Measurements from ENCODE around the gene SIVA1.

Gene SIVA1

DNA sequence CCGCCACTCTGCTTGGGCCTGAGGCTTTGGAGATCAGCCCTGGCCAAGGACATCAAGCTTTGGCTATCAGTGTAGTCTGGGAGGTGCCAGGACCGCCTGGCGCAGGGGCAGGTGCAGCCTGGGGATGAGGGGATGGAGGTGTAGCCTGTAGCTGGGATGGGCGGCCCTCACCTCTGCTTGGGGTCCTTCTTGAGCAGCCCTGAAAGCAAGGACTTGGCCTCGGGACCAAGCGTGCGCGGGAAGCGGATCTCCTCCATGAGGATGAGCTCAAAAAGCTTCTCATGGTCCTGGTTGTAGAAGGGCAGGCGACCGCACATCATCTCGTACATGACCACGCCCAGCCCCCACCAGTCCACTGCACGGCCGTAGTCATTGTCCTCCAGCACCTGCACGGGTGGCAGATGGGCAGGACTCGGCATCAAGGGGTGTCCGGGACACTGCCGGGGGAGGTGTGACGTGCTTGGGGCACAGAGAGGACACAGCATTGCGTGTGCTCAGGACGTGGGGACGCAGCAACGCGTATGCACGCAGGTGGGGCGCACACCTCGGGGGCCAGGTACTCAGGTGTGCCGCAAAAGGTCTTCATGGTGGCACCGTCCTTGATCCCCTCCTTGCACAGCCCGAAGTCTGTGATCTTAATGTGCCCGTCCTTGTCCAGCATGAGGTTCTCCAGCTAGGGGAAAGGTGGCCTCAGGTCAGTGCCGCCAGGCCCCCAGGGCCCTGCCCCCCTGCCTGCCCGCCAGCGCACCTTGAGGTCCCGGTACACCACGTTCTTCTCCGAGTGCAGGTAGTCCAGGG is 20.0 kb downstream of the SIVA1 start:
- DNase-seq: no peak

- no peak for DNase-seq
Observed at GRCh38 chr14:104773505-104774452, 20.8 kb downstream of the SIVA1 start.

DNA sequence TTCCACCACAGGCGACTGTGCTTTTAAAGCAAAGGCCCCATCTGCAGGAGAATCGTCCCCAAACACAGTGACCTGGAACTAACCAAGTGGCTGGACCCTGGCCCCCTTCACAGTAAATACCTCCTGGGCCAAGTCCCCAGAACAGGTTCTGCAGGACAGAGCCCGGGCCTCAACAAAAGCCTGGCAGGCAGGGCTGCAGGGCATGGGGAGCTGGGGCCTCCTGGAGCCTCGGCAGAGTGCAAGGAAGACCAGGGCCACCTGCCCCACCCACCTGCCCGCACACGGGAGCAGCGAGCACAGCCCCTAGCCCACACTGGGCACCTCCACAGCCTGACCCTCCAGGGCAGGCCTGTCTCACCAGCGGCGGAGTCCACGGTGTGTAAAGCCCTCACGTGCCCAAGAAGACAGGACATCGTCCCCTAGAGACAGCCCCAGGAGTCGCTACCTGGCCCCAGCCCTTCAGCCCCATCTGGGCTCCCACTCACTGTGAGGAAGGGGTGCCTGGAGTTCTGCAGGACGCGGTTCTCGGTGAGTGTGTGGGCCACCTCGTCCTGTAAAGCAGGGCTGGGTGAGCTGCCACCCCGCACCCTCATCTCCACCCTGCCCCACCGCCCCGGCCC is 21.6 kb downstream of the SIVA1 start:
- no peak for DNase-seq

GRCh38 chr14:104775073-104775489 is 22.1 kb downstream of the SIVA1 start:
- no peak for DNase-seq

- DNase-seq: no peak
Observed at GRCh38 chr14:104776481-104776880, 23.5 kb downstream of the SIVA1 start.

DNA sequence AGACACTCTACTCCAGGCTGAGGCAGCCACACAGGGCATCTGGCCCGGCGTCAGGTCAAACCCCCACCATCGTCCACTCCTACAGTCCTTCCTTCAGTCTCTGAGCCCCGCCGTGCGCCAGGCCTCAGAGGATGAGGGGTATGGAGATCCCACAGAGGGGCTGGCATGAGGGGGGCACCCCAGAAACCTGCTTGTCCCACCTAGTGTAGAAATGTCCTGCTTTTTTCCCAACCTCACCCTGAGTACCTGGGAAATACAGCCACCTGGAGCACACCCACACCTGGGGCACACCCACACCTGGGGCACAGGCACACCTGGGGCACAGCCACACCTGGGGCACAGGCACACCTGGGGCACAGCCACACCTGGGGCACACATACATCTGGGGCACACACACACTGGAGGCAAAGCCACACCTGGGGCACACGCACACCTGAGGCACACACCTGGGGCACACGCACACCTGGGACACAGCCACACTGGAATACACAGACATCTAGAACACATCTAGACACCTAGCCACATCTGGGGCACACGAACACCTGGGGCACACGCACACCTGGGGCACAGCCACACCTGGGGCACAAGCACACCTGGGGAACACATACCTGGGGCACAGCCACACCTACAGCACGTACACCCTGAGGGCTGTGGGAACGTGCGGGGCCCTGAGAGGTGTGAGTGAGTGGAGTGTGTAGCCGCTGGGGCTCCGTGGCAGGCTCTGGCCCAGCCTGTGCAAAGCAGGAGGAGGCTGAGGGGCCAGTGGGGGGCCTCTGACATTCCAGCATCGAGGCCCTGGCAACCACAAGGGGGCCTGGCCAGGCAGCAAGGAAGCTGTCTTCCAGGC is 24.2 kb downstream of the SIVA1 start:
- DNase-seq: no peak

DNA sequence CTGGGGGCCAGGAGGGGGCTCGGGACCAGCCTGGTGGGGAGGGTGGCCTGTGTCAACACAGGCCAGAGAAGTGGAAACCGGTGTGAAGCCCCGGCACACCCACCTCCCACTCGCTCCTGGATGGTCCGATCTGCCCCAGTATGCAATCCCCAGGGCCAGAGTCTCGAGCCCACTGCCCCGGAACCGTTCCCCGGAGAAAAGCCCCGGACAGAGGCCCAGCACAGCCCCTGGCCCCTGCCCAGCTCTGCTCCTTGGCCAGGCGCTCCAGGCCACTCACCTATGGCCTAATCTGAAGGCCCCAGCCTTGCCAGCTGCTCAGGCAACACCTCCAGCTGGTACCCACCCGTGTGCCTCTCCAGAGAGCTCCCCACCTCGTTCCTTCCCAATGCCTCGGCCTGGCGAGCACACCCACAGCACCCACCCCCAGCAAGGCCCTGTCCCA is 24.9 kb downstream of the SIVA1 start:
- DNase-seq: no peak

GRCh38 chr14:104778694-104779331 is 25.9 kb downstream of the SIVA1 start:
- no peak for DNase-seq

GRCh38 chr14:104779776-104780512 is 27.0 kb downstream of the SIVA1 start:
- no peak for DNase-seq

GRCh38 chr14:104780513-104781030 is 27.6 kb downstream of the SIVA1 start:
- no peak for DNase-seq

GRCh38 chr14:104781271-104782077 is 28.5 kb downstream of the SIVA1 start:
- DNase-seq: no peak

DNA sequence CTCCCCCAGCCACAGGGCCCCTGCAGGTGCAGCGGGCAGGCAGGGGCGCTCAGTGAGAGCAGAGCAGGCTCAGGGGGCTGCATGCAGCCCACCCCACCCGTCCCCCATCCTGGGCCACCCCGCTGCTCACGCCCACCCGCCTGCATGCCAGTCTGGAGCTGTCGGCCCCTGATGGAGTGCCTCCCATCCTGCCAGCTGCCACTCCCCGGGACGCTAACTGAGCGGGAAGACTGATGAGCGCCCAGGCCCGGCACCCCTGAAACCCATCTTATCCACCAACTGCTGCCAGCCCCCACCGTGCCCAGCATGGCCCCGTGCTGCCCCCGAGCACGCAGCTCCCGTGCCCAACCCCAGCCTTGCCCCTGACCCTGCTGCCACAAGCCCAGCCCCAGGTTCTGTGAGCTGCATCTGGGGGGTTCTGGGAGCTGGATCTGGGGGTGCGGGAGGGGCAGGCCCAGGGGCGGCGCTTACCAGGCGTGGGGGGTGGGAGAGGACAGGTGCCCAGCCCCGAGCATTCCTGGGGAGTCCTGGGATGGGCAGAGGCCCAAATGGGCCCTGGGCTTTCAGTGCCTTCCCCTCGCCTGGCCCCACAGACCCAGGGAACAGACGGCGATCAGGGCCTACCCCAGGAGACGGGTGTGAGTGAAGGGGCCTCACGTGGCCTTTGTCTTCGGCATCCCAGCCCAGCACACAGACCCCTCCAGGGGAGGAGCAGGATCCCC is 29.3 kb downstream of the SIVA1 start:
- DNase-seq: no peak

DNA sequence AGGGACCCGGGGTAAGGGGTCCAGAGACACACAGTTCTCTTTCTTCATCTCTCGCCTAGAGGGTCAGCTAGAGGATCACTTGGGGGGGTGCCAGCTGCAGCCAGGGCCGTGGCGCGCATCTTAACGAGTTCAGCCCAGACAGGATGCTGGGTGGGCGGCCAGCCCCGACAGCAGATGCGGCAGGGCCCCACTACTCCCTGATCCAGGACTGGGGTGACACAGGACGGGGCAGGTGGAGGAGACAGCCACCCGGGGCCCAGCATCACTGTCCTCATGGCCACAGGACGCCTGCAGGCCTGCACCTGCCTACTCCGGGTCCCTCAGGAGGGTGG is 29.8 kb downstream of the SIVA1 start:
- DNase-seq: no peak

- no peak for DNase-seq
Observed at GRCh38 chr14:104783484-104784217, 30.7 kb downstream of the SIVA1 start.

DNA sequence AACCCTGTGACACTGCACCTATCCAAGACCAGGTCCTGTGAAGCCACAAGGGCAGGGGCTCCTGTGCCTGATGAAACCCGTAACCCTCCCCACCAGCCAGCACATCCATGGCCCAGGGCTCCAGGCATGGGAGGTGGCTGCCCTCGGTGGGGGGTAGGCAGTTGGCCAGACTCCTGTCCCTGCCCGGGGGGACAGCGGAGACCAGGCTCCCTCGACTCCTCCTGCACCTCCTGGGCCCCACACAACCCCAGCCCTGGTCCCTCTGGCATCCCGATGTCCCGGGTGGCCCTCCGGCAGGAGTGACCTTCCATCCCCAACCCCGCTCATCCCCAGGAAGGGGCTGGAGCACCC is 31.2 kb downstream of the SIVA1 start:
- no peak for DNase-seq

GRCh38 chr14:104784846-104785707 is 32.1 kb downstream of the SIVA1 start:
- DNase-seq: no peak

DNA sequence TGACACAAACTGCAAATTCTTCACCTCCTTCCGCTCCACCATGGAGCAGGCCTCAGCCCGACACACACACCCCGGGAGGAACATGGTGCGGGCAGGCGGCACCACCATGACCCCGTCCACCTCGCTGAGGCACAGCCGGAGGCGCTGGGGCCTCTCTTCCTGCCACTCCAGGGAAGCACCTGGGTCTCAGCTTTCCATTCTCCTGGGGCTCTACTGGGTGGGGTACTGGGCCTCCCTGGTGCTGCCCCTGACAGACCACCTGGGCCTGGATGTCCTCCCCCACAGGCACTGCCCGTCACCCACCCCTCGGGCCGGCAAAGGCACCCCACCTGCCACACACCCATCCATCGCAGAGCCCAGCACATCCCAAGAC is 32.7 kb downstream of the SIVA1 start:
- DNase-seq: no peak

DNA sequence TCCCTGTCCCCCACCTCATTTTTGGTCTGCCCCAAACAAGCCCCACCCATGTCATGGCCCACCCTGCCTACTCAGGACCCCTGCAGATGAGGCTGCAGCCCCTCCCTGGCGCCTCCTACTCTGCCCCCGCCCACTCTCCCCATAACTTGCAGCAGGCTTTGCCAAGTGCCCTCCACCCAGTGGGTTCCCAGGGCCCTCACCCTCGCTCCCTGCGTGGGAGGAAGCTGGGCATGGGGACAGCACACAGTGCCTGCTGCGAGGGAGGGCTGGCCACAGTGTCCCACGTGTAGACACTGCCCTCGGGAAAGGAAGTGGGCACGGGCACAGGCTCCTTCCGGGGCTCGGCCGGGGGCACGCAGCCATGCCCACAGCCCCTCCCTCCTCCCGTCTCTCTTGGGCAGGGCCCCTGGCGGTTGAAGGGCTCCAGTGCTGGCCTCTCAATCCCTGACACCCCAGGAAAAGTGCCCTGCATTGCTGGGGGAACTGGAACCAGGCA is 33.2 kb downstream of the SIVA1 start:
- no peak for DNase-seq

Measured in SIG-M5 (cell line).